HCT116 (cell line): ENCODE data around the gene MPP2.

Experiments
- CTCF ChIP-seq, 3 experiments: fragments of 200-600 bp in 1 of 3; sonication (generic) in 1 of 3; IDR thresholded peaks in 2 of 3; conservative IDR thresholded peaks in 1 of 3; 2 replicates each; pipeline ENCODE4 v1.5.1; 2012 to 2017; ENCODE audit warnings: low read depth in 2 of 3, low read length in 2 of 3, antibody characterized with exemption in 1 of 3, borderline replicate concordance in 1 of 3, control low read depth in 1 of 3, mild to moderate bottlenecking in 1 of 3, mixed read lengths in 1 of 3, mixed run types in 1 of 3, moderate library complexity in 1 of 3; ENCODE audit not compliant: insufficient read depth in 1 of 3
- EGR1 ChIP-seq: IDR thresholded peaks from 2 replicates; pipeline ENCODE4 v1.6.1; 2012; ENCODE audit warnings: low read depth
- EZH2 ChIP-seq: fragments of 200-600 bp; sonication (generic); IDR thresholded peaks from 2 replicates; pipeline ENCODE4 v1.6.1; 2017; ENCODE audit warnings: antibody characterized with exemption, mixed run types
- JUND ChIP-seq: IDR thresholded peaks from 2 replicates; pipeline ENCODE4 v1.6.1; 2012
- MAX ChIP-seq: IDR thresholded peaks from 2 replicates; pipeline ENCODE4 v1.6.1; 2012
- POLR2A ChIP-seq: IDR thresholded peaks from 2 replicates; pipeline ENCODE4 v1.7.0; 2011; ENCODE audit warnings: borderline replicate concordance; ENCODE audit not compliant: insufficient read depth, insufficient read length; ENCODE audit errors: extremely low read depth
- RAD21 ChIP-seq: IDR thresholded peaks from 2 replicates; pipeline ENCODE4 v1.6.1; 2012; ENCODE audit warnings: low read depth, mild to moderate bottlenecking
- REST ChIP-seq: IDR thresholded peaks from 2 replicates; pipeline ENCODE4 v1.6.1; 2012; ENCODE audit warnings: low read depth
- YY1 ChIP-seq: IDR thresholded peaks from 2 replicates; pipeline ENCODE4 v1.6.1; 2011; ENCODE audit warnings: low read length, low read depth, moderate library complexity, mild to moderate bottlenecking; ENCODE audit not compliant: insufficient replicate concordance; ENCODE audit errors: extremely low read depth

- TF ChIP-seq RAD21 (no peak), POLR2A (no peak), CTCF (IDR thresholded peaks at IDR 0.05 in 2 of 3, conservative IDR thresholded peaks at IDR 0.05 in 1 of 3; ENCODE audit: borderline replicate concordance in 1 of 3, insufficient read depth in 1 of 3, low read depth in 2 of 3, low read length in 2 of 3) (no peak), YY1 (no peak), EZH2 (no peak), EGR1 (no peak), MAX (no peak), REST (no peak), JUND (no peak)
Observed at GRCh38 chr17:43909537-43910231, 2.3 kb upstream of the MPP2 start.
